Upper lobe of right lung (tissue), 1 donor: ENCODE data around the gene C20orf202. TPM values are rescaled to one million over a fixed set of nuclear protein-coding genes. Genes with fewer than 3 reads are reported as not detected.

Experiments used
- ATAC-seq: fragments of 200-7000 bp; cut with Tn5 transposase; one replicate; pipeline ENCODE4 v1.9.1; 2020; ENCODE audit warnings: mild to moderate bottlenecking, moderate library complexity
- DNase-seq: peaks from one replicate; pipeline ENCODE4 v3.0.0-alpha.2; 2020
- H3K27ac ChIP-seq: fragments of 200-600 bp; one replicate; pipeline ENCODE4 v1.8.0; 2022
- H3K27me3 ChIP-seq: fragments of 200-600 bp; one replicate; pipeline ENCODE4 v1.8.0; 2022; ENCODE audit warnings: mild to moderate bottlenecking
- H3K36me3 ChIP-seq: fragments of 200-600 bp; one replicate; pipeline ENCODE4 v1.8.0; 2022
- H3K4me1 ChIP-seq: fragments of 200-600 bp; one replicate; pipeline ENCODE4 v1.8.0; 2022
- H3K4me3 ChIP-seq: fragments of 200-600 bp; one replicate; pipeline ENCODE4 v1.8.0; 2022; ENCODE audit warnings: mild to moderate bottlenecking
- H3K9me3 ChIP-seq: fragments of 200-600 bp; one replicate; pipeline ENCODE4 v1.8.0; 2022
- CTCF ChIP-seq: fragments of 200-600 bp; IDR thresholded peaks from one replicate; pipeline ENCODE4 v1.8.0; 2022; ENCODE audit warnings: antibody characterized with exemption
- intact Hi-C: fragments of 100-400 bp; cut with DNase I; formaldehyde crosslinking; loops from one replicate; pipeline ENCODE4 v1.11.0; 2022
- total RNA-seq: library from RNA; stranded (reverse); fragmentation: NEBNext Ultra II Directional; extraction: Animal tissue kit (Norgen Biotek cat#: 25700); gene quantifications from one replicate; pipeline ENCODE4 v1.2.1, GENCODE V29; 2021
- donor health status: DM: no; HTN: yes; CAD: no; lungs with severe emphysema.

The C20orf202 gene
- total RNA-seq, 1 donor from 2014 or later, result 0.64 TPM

- Histone ChIP-seq H3K27ac (no peak overlapping the region), H3K9me3 (no peaks in the 10 kb centered on the region), H3K4me1 (no peaks in the 10 kb centered on the region), H3K4me3 (no peak overlapping the region), H3K36me3 (no peaks in the 10 kb centered on the region), H3K27me3 (peaks cover 8% of the 10 kb centered on the region)
- no peak for ATAC-seq
- intact Hi-C loops, result no loop called here
- DNase-seq, result no peak
- no peak for TF ChIP-seq CTCF
These were observed 49.2 kb downstream of the C20orf202 start for GRCh38 chr20:1252416-1252815.

GRCh38 chr20:1254254-1254653 lies 51.0 kb downstream of the C20orf202 start:
- no peak overlapping the region for H3K27ac ChIP-seq
- TF ChIP-seq CTCF, result no peak
- peaks cover 8% of the 10 kb centered on the region for H3K27me3 ChIP-seq
- intact Hi-C loops, result no loop called here
- ATAC-seq (no peak), DNase-seq (no peak)
- no peaks in the 10 kb centered on the region for H3K36me3 ChIP-seq
- H3K4me1 ChIP-seq, result no peaks in the 10 kb centered on the region
- no peaks in the 10 kb centered on the region for H3K9me3 ChIP-seq
- no peak overlapping the region for H3K4me3 ChIP-seq

- no peak overlapping the region for H3K27ac ChIP-seq
- ATAC-seq (no peak), DNase-seq (no peak)
- no peak for TF ChIP-seq CTCF
- no peak overlapping the region for H3K4me3 ChIP-seq
- no peaks in the 10 kb centered on the region for H3K36me3 ChIP-seq
- H3K4me1 ChIP-seq, result no peaks in the 10 kb centered on the region
- peaks cover 8% of the 10 kb centered on the region for H3K27me3 ChIP-seq
- H3K9me3 ChIP-seq, result no peaks in the 10 kb centered on the region
- intact Hi-C loops, result no loop called here
These were observed 52.4 kb downstream of the C20orf202 start for GRCh38 chr20:1255675-1256074.

Other genes with a start within 250 kb of the C20orf202 start
- gene RSPO4, start 201.1 kb upstream of the C20orf202 start, total RNA-seq, result 10.9 TPM
- gene PSMF1, start 84.9 kb upstream of the C20orf202 start, total RNA-seq, result 133 TPM
- 6.1 TPM for gene TMEM74B, start 18.5 kb upstream of the C20orf202 start, total RNA-seq
- not detected for gene RAD21L1, start 22.6 kb downstream of the C20orf202 start, total RNA-seq
- gene SNPH, start 62.8 kb downstream of the C20orf202 start, total RNA-seq, result 4.3 TPM
- 10.9 TPM for gene SDCBP2, start 125.7 kb downstream of the C20orf202 start, total RNA-seq
- gene FKBP1A, start 189.6 kb downstream of the C20orf202 start, total RNA-seq, result 266 TPM